Fibroblast of skin of right biceps (primary cell): ENCODE data around the gene NUP188.

Experiments
- DNase-seq: peaks from one replicate; pipeline ENCODE4 v3.0.0-alpha.2; 2013

Gene NUP188, protein sequence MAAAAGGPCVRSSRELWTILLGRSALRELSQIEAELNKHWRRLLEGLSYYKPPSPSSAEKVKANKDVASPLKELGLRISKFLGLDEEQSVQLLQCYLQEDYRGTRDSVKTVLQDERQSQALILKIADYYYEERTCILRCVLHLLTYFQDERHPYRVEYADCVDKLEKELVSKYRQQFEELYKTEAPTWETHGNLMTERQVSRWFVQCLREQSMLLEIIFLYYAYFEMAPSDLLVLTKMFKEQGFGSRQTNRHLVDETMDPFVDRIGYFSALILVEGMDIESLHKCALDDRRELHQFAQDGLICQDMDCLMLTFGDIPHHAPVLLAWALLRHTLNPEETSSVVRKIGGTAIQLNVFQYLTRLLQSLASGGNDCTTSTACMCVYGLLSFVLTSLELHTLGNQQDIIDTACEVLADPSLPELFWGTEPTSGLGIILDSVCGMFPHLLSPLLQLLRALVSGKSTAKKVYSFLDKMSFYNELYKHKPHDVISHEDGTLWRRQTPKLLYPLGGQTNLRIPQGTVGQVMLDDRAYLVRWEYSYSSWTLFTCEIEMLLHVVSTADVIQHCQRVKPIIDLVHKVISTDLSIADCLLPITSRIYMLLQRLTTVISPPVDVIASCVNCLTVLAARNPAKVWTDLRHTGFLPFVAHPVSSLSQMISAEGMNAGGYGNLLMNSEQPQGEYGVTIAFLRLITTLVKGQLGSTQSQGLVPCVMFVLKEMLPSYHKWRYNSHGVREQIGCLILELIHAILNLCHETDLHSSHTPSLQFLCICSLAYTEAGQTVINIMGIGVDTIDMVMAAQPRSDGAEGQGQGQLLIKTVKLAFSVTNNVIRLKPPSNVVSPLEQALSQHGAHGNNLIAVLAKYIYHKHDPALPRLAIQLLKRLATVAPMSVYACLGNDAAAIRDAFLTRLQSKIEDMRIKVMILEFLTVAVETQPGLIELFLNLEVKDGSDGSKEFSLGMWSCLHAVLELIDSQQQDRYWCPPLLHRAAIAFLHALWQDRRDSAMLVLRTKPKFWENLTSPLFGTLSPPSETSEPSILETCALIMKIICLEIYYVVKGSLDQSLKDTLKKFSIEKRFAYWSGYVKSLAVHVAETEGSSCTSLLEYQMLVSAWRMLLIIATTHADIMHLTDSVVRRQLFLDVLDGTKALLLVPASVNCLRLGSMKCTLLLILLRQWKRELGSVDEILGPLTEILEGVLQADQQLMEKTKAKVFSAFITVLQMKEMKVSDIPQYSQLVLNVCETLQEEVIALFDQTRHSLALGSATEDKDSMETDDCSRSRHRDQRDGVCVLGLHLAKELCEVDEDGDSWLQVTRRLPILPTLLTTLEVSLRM (N-terminal part only)

DNA sequence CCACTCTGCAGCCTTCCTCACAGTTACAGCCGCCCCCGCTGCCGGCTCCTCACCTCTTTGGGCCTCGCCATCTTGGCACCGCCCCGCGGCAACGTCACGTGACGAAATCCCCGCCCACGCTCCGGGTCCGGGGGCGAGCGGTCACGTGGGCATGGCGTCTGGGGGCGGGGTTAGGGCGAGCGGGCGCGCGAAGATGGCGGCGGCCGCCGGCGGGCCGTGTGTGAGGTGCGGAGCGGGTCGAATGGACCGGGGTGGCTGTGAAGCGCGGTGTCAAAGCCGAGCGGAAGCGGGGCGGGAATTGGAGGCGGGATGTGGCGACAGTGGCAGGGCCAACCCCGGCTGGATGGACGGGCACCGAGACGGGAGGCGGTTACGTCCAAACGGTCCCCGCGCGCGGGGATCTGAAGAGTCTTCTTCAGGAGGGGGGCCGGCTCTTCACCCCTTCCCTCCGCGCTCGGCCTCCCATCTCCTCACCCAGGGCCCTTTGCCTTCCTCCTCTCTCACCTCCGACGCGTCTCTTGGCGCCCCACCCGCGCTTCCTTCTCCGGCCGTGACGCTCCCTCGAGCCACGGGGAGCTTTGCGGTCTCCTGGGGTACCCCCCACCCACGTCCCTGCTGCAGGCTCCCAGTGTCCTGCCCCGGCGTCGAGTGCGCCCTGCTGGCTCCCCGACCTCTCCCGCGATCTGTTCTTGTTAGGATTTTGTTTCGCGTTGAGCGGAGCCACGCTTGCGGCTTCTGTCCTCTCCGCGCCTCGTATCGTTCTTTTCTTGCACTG, at the start of gene NUP188, which contains the start of gene DOLK:
Gene NUP188, plus strand, starts transcription at position 173 of the 775 bp plus-strand sequence. Its CDS starts 21 bp downstream, at position 194.
Gene DOLK, minus strand, starts transcription at position 77 of the 775 bp plus-strand sequence. CDS start 300 bp downstream, outside the sequence.
- DNase-seq, result peak; percentile 92

DNA sequence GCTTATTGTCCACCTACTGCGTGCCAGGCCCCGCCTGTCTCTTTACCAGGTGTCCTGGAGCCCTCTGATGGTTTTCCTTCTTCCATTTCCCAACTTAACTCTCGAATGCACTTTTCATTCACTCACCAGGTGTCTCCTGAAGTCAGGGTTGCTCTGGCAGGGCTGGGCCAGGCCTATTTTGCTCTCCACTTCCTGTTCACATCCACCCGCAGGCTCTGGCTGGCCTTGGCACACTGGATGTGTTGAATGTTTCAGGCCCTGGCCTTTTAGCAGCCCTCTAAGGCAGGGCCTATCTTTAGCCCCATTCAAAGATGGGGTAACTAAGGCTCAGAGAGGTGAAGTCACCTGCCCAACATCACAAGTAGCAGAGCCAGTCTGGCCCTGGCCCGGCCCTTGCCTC, 49.1 kb upstream of the NUP188 start:
- DNase-seq, result no peak

DNA sequence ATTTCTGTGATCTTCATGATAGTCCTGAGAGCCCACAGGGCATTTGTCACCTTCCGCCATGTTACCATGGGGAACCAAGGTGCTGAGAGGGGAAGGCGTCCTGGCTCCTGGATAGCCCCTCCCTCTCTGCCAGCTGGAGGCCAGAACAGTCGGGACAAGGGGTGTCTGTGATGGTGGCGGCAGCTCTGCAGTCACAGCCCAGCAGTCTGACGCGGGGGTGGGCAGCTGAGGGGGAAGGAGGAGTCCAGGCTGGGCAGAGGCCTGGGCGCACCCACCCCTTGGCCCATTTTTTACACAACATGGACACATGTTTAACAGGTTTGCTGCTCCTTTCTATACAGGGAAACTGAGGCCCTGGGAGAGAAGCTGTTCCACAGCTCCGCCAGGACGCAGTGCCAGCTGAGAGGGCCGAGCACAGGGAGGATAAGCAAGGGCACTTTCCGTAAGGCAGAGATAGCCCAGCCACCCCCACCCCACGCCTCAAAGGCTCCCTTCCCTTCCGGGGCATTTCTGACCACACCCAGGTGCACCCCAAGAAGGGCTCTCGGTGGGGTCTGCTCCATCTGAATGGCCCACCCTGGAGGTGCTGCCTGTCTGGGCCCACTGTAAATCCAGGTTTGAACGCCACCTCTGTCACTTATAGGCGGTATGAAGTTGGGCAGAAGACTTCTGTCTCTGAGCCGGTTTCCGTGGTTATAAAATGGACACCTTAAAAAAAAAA, 48.5 kb upstream of the NUP188 start:
- no peak for DNase-seq

DNA sequence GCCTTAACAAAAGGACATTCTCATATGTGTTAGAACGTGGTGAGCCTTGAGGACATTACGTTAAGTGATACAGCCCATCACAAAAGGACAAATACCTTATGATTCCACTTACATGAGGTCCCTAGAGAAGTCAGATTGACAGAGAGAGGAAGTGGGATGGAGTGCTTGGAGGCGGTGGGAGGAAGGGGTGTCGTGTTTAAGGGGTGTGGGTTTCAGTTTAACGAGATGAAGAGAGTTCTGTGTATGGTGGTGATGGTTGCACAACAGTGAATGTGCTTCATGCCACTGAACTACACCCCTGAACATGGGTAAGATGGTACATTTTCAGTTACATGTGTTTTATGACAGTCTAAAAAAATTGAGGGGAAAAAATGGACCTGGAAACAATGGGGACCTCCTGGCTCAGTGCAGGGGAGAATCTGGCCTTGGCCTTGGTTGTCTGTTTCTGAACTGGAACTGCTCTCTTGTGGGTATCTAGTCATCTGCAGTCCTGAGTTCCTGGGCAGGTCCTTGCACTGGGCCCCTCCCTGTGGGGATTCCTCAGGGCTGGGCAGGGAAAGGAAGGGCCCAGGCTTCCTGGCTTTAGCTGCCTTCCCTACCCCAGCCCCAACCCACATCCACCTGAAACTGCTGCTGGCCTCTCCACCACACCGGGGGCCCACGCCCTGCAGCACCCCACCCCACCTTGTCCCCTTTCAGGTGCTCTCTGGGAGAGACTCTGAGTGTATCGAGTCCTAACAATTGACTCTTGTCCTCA, 47.8 kb upstream of the NUP188 start:
- no peak for DNase-seq

DNA sequence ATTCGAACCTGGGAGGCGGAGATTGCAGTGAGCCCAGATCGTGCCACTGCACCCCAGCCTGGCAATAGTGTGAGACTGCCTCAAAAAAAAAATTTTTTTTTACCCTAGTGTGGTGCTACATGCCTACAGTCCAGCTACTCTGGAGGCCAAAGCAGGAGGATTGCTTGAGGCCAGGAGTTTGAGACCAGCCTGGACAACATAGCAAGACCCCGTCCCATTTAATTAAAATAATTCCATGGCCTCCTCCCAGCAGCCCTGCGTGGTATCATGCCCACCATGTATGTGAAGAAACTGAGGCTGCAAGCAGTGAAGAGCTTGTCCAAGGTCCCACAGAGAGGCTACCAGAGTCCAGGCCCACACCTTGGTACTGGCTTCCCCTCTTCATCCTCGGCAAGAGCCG, 46.1 kb upstream of the NUP188 start:
- no peak for DNase-seq

DNA sequence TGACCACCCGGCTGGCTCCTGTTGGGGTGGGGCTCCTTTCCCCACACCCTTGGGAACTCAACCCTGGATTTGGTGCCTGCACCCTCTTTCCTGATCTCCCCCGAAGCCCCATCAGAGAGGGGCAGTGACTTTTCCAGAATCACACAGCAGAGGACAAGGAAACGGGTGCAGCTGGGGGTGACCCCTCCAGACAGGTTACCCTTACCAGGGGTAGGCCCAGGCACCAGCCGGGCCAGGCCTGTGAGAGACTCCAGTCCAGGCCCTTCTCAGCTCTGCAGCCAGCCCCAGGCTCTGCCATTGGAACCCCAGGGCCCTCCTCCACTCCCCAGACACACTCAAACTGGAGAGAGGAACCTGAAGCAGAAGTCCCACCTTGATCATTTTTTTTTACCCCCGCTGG, 45.7 kb upstream of the NUP188 start:
- DNase-seq, result no peak

DNA sequence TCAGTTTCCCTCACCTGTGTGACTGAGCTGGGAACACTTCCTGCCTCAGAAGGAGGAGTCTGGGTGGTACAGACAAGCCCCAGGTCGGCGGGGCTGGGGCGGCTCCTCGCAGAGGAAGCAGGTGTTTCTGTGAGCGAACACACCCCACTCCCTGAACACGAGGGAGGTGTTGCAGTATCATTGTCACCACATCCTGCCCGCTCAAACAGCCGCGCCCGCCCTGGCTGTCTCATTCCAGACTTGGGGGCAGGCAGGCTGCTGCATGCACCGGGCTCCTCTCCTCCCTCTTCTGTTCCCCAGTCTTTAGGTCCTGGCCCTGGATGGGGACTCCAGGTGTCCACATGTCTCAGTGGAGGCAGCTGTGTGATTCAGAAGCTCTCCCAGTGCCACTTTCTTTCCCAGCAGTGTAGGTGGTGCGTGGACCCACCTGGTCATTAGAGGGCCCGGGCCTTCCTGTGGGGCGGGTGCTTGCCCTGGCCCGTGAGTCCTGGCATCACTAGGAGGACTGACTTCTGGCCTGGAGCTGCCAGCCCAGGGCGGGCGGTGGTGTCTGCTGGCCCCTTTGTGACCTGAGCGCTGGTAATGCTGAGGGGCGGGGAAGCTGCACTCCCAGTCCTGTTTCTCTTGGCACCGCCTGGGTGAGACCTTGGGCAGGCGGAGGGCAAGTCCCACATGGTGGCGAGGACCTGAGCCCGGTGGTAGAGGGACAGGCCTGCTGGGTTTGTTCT, 45.0 kb upstream of the NUP188 start:
- DNase-seq, result no peak

DNA sequence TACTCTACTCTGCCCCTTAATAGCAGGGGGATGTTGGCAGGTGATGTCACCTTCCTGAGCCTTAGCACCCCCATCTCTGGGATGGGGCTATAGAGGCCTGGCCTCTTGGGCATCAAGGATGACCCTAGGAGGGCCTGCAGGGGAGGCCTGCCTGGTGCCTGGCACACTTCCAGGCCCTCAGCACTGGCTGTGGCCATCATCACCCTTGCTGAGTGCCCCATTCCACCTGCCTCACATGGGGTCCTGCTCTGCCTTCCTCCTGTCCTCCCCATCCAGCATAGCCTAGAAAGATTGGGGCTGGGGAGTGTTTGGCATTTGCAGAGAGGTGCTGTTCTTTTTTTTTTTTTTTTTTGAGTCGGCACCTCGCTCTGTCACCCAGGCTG, 44.4 kb upstream of the NUP188 start:
- DNase-seq, result no peak

DNA sequence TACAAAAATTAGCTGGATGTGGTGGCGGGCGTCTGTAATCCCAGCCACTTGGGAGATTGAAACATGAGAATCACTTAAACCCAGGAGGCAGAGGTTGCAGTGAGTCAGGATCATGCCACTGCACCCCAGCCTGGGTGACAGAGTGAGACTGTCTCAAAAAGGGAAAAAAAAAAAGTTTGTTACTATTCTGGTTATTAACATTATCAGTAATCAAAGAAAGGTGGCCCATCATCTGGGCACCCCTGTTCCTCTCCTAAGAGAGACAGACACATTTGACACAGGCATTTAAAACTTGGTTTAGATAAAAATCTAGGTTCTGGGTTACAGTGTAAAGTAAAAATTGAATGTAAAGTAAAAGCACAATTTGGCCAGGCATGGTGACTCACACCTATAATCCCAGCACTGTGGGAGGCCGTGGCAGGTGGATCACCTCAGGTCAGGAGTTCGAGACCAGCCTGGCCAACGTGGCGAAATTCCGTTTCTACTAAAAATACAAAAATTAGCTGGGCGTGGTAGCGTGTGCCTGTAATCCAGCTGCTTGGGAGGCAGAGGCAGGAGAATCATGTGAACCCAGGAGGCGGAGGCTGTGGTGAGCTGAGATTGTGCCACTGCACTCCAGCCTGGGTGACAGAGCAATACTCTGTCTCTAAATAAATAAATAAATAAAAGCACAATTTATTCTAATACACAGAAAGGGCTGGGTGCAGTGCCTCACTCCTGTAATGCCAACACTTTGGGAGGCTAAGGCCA, 43.5 kb upstream of the NUP188 start:
- peak; percentile 23 for DNase-seq

DNA sequence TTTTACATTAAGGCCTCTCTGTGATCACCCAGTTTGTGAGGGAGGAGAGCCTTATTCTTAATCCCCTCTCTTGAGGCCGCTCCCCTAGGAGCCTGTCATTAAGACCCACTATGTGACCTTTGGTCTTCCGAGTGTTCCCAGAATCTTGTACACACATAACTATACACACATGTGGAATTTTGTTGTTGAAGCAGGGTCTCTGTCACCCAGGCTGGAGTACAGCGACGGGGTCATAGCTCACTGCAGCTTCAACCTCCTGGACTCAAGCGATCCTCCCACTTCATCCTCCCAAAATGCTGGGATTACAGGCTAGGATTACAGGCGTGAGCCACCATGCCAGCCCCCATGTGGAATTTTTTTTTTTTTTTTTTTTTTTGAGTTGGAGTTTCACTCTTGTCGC, 41.5 kb upstream of the NUP188 start:
- no peak for DNase-seq

DNA sequence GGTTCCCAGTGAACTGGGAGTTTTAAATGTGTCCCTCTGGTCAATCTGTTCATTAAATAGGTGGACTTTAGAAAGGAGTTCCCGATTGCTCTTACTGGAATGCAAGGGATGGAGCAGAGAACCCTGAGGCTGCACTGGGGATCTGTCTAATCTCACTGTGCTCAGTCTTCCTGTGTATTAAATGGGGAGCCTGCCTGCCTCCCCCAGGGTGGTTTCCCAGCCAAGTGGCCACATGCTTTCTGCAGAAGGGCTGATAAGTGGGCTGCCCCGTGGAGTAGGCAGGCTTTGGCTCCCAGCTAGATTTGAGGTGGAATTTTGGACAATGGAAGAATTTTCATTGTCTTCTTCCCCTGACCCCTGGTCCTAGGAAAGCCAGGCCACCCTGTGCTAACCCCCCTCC, 40.8 kb upstream of the NUP188 start:
- no peak for DNase-seq

DNA sequence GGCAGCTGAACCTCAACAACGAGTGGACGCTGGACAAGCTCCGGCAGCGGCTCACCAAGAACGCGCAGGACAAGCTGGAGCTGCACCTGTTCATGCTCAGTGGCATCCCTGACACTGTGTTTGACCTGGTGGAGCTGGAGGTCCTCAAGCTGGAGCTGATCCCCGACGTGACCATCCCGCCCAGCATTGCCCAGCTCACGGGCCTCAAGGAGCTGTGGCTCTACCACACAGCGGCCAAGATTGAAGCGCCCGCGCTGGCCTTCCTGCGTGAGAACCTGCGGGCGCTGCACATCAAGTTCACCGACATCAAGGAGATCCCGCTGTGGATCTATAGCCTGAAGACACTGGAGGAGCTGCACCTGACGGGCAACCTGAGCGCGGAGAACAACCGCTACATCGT, 39.1 kb upstream of the NUP188 start:
- no peak for DNase-seq

DNA sequence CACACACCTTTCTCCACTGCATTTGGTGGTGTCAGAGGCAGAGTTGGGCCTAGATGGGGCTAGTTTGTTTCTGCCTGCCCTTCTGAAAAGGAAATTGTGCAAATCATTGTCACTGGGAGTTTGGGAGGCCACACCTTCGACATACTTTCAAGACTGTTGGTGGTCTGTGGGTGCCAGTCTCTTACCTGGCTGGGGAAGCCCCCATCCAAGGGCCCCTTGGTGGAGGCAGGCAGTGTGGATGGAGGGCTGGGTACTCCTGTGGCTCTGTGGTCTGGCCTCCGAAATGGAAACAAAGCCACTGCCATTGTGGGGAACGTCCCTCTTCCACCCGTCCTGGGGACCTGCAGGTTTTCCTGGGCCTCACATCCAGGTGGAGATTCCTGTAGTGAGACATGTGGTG, 37.6 kb upstream of the NUP188 start:
- no peak for DNase-seq

DNA sequence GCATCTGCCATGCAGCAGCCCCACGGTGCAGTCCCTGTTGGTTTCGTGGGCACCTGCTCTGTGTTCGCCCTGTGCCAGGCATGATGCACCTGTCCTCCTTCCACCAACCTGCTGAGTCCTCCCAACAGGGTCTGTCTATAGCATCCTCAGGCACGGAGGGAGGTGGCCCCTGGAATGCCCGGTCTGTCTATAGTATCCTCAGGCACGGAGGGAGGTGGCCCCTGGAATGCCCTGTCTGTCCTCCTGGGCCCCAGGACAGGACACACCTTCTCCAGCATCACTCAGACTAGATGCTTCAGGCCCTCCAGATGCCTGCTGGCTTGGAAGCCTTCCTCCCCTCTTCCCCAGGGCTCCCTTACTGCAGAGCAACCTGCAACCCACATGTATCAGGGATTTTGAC, 36.6 kb upstream of the NUP188 start:
- no peak for DNase-seq

DNA sequence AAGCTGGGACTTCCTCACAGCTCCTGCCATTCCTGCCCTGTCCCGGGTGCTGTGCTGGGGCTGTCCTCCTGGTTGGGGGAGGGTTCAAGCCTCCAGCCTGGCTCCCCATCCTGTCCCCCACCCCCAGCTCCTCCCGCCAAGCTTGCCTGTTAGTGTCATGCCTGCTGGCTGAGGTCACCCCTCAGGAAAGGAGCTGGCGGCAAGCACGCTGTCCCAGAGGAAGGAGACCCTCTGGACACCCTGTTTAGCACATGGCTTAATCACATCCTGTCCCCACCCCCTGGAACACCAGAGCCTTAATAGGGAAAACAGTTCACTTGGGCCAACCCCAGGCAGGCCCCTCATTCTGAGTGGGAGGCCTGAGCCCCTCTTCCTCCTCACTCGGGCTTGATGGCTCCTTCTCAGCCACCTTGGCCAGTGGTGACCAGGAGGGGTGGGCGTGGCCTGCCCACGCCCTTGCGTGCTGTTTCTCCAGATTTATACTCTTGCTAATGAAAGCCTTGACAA, 35.9 kb upstream of the NUP188 start:
- peak; percentile 96 for DNase-seq

DNA sequence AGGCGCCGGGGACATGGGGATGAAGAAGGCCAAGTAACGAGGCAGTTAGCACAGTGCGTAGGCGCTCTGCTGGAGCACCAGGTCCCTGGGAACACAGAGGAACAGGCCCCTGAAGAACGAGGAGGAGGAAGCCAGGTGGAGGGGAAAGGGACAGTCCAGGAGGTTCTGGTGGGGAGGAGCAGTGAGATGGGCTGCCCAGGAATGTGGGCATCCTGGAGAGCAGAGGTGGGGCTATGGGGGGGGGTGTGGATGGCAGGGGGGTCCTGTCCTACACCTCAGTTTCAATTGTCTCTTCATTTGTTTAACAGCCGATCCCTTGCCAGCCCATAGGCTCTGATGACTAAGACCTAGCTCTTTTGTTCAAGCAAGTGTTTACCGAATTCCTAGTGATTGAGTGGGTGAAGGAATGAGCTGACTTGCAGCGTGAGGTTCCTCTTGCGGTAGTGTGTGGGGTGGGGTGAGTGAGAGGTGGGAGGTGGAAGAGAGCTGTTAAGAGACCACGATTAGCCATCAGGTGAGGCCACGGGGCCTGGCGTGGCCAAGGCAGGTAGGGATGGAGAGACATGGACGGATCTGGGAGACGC, 35.1 kb upstream of the NUP188 start:
- DNase-seq, result peak; percentile 94

DNA sequence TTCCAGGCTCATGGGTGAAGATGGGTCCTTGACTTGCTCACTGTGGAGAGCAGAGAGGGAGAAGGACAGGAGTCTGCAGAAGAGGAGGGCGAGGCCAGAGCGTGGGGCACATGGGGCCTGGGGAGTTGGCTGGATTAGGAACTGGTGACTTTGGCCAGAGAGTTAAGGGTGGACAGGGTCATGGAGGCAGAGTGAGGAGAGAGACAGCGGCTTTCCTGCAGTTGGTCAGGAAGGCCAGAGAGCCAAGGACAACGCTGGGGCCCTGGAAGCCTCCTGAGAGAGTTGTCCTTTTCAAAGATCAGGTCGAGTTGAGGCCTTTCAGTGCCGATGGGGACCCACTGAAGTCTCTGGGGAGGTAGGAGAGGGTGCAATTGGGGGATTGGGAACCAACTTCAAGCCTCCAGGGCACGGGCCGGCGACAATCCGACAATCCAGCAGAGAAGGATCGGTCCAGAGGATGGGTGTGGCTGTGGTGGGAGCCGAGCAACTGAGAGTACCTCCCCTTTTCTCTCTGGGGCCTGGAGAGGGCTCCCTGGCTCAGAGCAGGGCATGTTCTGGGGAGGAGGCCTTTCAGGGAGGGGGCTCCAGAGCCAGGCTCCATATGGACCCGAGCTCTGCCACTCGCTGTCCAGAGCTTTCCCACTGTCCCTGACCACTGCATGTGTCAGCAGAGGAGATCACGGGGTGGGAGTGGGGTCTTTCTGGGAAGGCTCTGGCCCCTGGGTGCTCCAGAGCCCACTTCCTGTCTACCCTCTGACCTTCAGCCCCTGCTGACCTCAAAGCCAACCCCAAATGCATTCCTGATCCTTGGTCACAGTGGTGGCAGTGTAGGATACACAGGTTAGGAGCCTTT, 34.2 kb upstream of the NUP188 start:
- DNase-seq, result no peak
